ENCODE measurements around the gene LIN7B. TPM values are rescaled to one million over a fixed set of nuclear protein-coding genes. Genes with fewer than 3 reads are reported as not detected.
"Not testable (repeated sequence)": the region's sequence is repeated elsewhere in the genome, so short reads cannot be mapped to it uniquely, and the experiment has no call there.

LIN7B gene
- total RNA-seq, 1 experiment from 2014 or later = 7.0 TPM

GRCh38 chr19:49073514-49074378 lies 40.4 kb upstream of the LIN7B start:
- H3K27ac Mint-ChIP-seq (ENCODE audit: unreplicated experiment) = no peak overlapping the region
- CTCF ChIA-PET = interaction anchor here (0.5 to 2.4 kb wide), 12 partner anchors 9 to 272 kb away, joined by 4 to 13 read pairs (median 6); partner anchors contain the start of genes GYS1, NTF4 and RUVBL2

GRCh38 chr19:49074869-49075268 lies 39.3 kb upstream of the LIN7B start:
- CTCF ChIA-PET = interaction anchor here (0.7 to 2.4 kb wide), 8 partner anchors 19 to 320 kb away, joined by 3 to 12 read pairs (median 6); partner anchors contain the start of genes GYS1 and RUVBL2
- H3K9me3 Mint-ChIP-seq (ENCODE audit: low read depth, unreplicated experiment); H3K4me3 Mint-ChIP-seq (ENCODE audit: low read depth, unreplicated experiment); intact Hi-C loops (cut with micrococcal nuclease; ENCODE audit: unreplicated experiment); H3K27ac Mint-ChIP-seq (ENCODE audit: unreplicated experiment); BruUV-seq (replicated peaks): not testable (repeated sequence)
- DNase-seq = peak; percentile 76
- H3K27me3 Mint-ChIP-seq (ENCODE audit: unreplicated experiment) = peaks cover 37% of the 10 kb centered on the region
- H3K4me1 Mint-ChIP-seq (ENCODE audit: low read depth, unreplicated experiment) = peaks cover 29% of the 10 kb centered on the region
- TF ChIP-seq CTCF (IDR thresholded peaks at IDR 0.05; ENCODE audit: unreplicated experiment) = peak; percentile 63
- H3K36me3 Mint-ChIP-seq (ENCODE audit: insufficient read depth, unreplicated experiment) = peaks cover 12% of the 10 kb centered on the region

More at GRCh38 chr19:49073514-49074378, 40.4 kb upstream of the LIN7B start:
- peak overlapping the region; percentile 2 for H3K4me3 Mint-ChIP-seq (ENCODE audit: low read depth, unreplicated experiment)
- peaks cover 15% of the 10 kb centered on the region for H3K36me3 Mint-ChIP-seq (ENCODE audit: insufficient read depth, unreplicated experiment)
- H3K27me3 Mint-ChIP-seq (ENCODE audit: unreplicated experiment) = peaks cover 48% of the 10 kb centered on the region
- BruUV-seq (replicated peaks) = no TSS peak
- DNase-seq = peak; percentile 74
- intact Hi-C loops (cut with micrococcal nuclease; ENCODE audit: unreplicated experiment) = no loop called here
- TF ChIP-seq CTCF (IDR thresholded peaks at IDR 0.05; ENCODE audit: unreplicated experiment) = peak; percentile 58
- H3K9me3 Mint-ChIP-seq (ENCODE audit: low read depth, unreplicated experiment) = peaks cover 4% of the 10 kb centered on the region
- H3K4me1 Mint-ChIP-seq (ENCODE audit: low read depth, unreplicated experiment) = peaks cover 29% of the 10 kb centered on the region

- CTCF ChIA-PET = no interaction called here
- no peak for DNase-seq
- H3K9me3 Mint-ChIP-seq (ENCODE audit: low read depth, unreplicated experiment) = no peaks in the 10 kb centered on the region
- TF ChIP-seq CTCF (IDR thresholded peaks at IDR 0.05; ENCODE audit: unreplicated experiment) = no peak
- peaks cover 19% of the 10 kb centered on the region for H3K4me1 Mint-ChIP-seq (ENCODE audit: low read depth, unreplicated experiment)
- H3K36me3 Mint-ChIP-seq (ENCODE audit: insufficient read depth, unreplicated experiment) = peaks cover 9% of the 10 kb centered on the region
- intact Hi-C loops (cut with micrococcal nuclease; ENCODE audit: unreplicated experiment) = no loop called here
- no peak overlapping the region for H3K4me3 Mint-ChIP-seq (ENCODE audit: low read depth, unreplicated experiment)
- H3K27me3 Mint-ChIP-seq (ENCODE audit: unreplicated experiment) = no peaks in the 10 kb centered on the region
- no peak overlapping the region for H3K27ac Mint-ChIP-seq (ENCODE audit: unreplicated experiment)
- BruUV-seq (replicated peaks) = no TSS peak
These were observed 33.8 kb upstream of the LIN7B start for GRCh38 chr19:49080392-49080791.

GRCh38 chr19:49081273-49081672 lies 32.9 kb upstream of the LIN7B start:
- BruUV-seq (replicated peaks) = no TSS peak
- no peak overlapping the region for H3K27ac Mint-ChIP-seq (ENCODE audit: unreplicated experiment)
- peaks cover 17% of the 10 kb centered on the region for H3K36me3 Mint-ChIP-seq (ENCODE audit: insufficient read depth, unreplicated experiment)
- no peak overlapping the region for H3K4me3 Mint-ChIP-seq (ENCODE audit: low read depth, unreplicated experiment)
- DNase-seq = no peak
- H3K9me3 Mint-ChIP-seq (ENCODE audit: low read depth, unreplicated experiment) = no peaks in the 10 kb centered on the region
- no peak for TF ChIP-seq CTCF (IDR thresholded peaks at IDR 0.05; ENCODE audit: unreplicated experiment)
- CTCF ChIA-PET = no interaction called here
- H3K27me3 Mint-ChIP-seq (ENCODE audit: unreplicated experiment) = no peaks in the 10 kb centered on the region
- intact Hi-C loops (cut with micrococcal nuclease; ENCODE audit: unreplicated experiment) = no loop called here
- H3K4me1 Mint-ChIP-seq (ENCODE audit: low read depth, unreplicated experiment) = peaks cover 13% of the 10 kb centered on the region
